Measurements from ENCODE around the gene BTD. TPM values are rescaled to one million over a fixed set of nuclear protein-coding genes. Genes with fewer than 3 reads are reported as not detected.

The BTD gene
- total and polyA plus RNA-seq, 12 donors = 4.8 to 17.2 (median 13.0) TPM

DNA sequence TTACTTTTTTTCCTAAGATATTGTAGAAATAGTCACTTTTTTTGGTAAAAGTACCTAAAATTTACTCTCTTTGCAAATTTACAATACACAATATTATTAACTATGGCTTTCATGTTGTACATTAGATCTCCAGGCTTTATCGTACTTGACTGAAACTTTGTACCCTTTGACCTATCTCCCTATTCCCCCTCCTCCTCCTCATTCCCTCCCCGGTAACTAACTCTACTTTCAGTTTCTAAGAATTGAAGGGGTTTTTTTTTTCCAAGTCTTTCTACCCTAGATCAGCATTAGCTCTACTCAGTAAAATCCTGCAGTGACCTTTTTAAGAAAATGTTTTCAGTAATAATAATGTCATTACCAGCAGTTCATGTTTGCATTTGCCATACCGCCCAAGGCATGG lies 10.3 kb upstream of the BTD start:
- TF ChIP-seq, protein P1, sequence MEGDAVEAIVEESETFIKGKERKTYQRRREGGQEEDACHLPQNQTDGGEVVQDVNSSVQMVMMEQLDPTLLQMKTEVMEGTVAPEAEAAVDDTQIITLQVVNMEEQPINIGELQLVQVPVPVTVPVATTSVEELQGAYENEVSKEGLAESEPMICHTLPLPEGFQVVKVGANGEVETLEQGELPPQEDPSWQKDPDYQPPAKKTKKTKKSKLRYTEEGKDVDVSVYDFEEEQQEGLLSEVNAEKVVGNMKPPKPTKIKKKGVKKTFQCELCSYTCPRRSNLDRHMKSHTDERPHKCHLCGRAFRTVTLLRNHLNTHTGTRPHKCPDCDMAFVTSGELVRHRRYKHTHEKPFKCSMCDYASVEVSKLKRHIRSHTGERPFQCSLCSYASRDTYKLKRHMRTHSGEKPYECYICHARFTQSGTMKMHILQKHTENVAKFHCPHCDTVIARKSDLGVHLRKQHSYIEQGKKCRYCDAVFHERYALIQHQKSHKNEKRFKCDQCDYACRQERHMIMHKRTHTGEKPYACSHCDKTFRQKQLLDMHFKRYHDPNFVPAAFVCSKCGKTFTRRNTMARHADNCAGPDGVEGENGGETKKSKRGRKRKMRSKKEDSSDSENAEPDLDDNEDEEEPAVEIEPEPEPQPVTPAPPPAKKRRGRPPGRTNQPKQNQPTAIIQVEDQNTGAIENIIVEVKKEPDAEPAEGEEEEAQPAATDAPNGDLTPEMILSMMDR (IDR thresholded peaks at IDR 0.05) = no peak
- WGBS, 2 donors = 78 to 83% methylated on average over 3 of the region's 3 CpGs
- ATAC-seq = no peak
- no peak overlapping the region for H3K4me3 ChIP-seq
- no peaks in the 10 kb centered on the region for H3K27me3 ChIP-seq
- no peak for DNase-seq
- H3K9me3 ChIP-seq = no peaks in the 10 kb centered on the region
- intact Hi-C loops (cut with DNase I) = no loop called here
- no peaks in the 10 kb centered on the region for H3K4me1 ChIP-seq
- H3K36me3 ChIP-seq = peaks cover 0 to 80% (median 30%) of the 10 kb centered on the region in 9 donors
- H3K27ac ChIP-seq = no peak overlapping the region

DNA sequence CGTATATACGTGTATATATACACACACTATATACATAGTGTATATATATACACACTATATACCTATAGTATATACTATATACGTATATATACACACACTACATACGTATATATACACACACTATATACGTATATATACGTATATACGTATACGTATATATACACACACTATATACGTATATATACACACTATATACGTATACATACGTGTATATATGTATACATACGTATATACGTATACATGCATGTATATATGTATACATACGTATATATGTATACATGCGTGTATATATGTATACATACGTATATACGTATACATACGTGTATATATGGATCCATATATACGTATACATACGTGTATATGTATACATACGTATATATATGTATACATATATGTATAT lies 9.6 kb upstream of the BTD start:
- no peaks in the 10 kb centered on the region for H3K4me1 ChIP-seq
- ATAC-seq (no peak), DNase-seq (no peak)
- intact Hi-C loops (cut with DNase I) = no loop called here
- H3K27ac ChIP-seq = no peak overlapping the region
- WGBS, 2 donors = 91 to 93% methylated on average over 21 of the region's 21 CpGs
- no peaks in the 10 kb centered on the region for H3K9me3 ChIP-seq
- peaks cover 0 to 80% (median 26%) of the 10 kb centered on the region in 9 donors for H3K36me3 ChIP-seq
- no peaks in the 10 kb centered on the region for H3K27me3 ChIP-seq
- TF ChIP-seq, protein P1 (IDR thresholded peaks at IDR 0.05) = no peak
- no peak overlapping the region for H3K4me3 ChIP-seq

DNA sequence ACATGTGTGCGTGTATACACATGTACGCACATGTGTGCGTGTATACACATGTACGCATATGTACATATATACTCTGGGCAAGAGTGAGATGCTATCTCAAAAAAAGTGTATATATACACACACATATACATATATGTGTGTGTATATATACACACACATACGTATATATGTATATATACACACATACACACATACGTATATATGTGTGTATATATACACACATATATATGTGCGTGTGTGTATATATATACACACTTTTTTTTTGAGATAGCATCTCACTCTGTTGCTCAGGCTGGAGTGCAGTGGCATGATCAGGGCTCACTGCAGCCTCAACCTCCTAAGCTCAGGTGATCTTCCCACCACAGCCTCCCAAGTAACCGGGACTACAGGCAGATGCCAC lies 8.6 kb upstream of the BTD start:
- H3K27me3 ChIP-seq = no peaks in the 10 kb centered on the region
- intact Hi-C loops (cut with DNase I) = no loop called here
- 87 to 100% methylated on average over 8 of the region's 8 CpGs for WGBS, 2 donors
- no peak for DNase-seq
- ATAC-seq = no peak
- H3K27ac ChIP-seq = no peak overlapping the region
- TF ChIP-seq, protein P1 (IDR thresholded peaks at IDR 0.05) = no peak
- H3K36me3 ChIP-seq = peaks cover 0 to 84% (median 26%) of the 10 kb centered on the region in 9 donors
- no peaks in the 10 kb centered on the region for H3K4me1 ChIP-seq
- H3K9me3 ChIP-seq = no peaks in the 10 kb centered on the region
- H3K4me3 ChIP-seq = no peak overlapping the region

- intact Hi-C loops (cut with DNase I) = no loop called here
- Histone ChIP-seq H3K4me3 (no peak overlapping the region), H3K27me3 (no peaks in the 10 kb centered on the region), H3K27ac (no peak overlapping the region), H3K4me1 (peaks cover 0 to 18% (median 10%) of the 10 kb centered on the region in 9 donors), H3K9me3 (no peaks in the 10 kb centered on the region), H3K36me3 (peaks cover 0 to 78% (median 28%) of the 10 kb centered on the region in 9 donors)
- DNase-seq (no peak), ATAC-seq (no peak)
- TF ChIP-seq, protein P1 (IDR thresholded peaks at IDR 0.05) = no peak
- WGBS, 2 donors = 90 to 91% methylated on average over 2 of the region's 2 CpGs
Measured at GRCh38 chr3:15595955-15596354, 5.6 kb upstream of the BTD start.
